Dendritic cell treated with granulocyte-macrophage colony-stimulating factor and Interleukin-4, amounts not matched to agents 40 ng/mL and 50 ng/mL, for 4 days (primary cell): Measurements from ENCODE around the gene DMRT2.

Experiments
- H3K27ac Mint-ChIP-seq: one replicate; pipeline ENCODE4 v1.8.0; 2022; ENCODE audit warnings: mild to moderate bottlenecking, mixed read lengths
- H3K27me3 Mint-ChIP-seq: one replicate; pipeline ENCODE4 v1.8.0; 2022; ENCODE audit warnings: mild to moderate bottlenecking, mixed read lengths
- H3K36me3 Mint-ChIP-seq: one replicate; pipeline ENCODE4 v1.8.0; 2022; ENCODE audit warnings: low read depth, mixed read lengths
- H3K4me1 Mint-ChIP-seq: one replicate; pipeline ENCODE4 v1.8.0; 2022; ENCODE audit warnings: low read depth, mixed read lengths
- H3K4me3 Mint-ChIP-seq: one replicate; pipeline ENCODE4 v1.8.0; 2022; ENCODE audit warnings: mild to moderate bottlenecking, moderate library complexity, mixed read lengths
- H3K9me3 Mint-ChIP-seq: one replicate; pipeline ENCODE4 v1.8.0; 2022; ENCODE audit warnings: mixed read lengths
- intact Hi-C: fragments of 100-400 bp; cut with micrococcal nuclease; formaldehyde crosslinking; loops from one replicate; pipeline ENCODE4 v1.15.0; 2022

Gene DMRT2

GRCh38 chr9:1050125-1050895 lies at the start of gene DMRT2:
DMRT2 (plus strand) TSS chr9:1050357; CDS start chr9:1051614, 1,257 bp downstream.
- Mint-ChIP-seq H3K27ac (no peak within 1 kb of the TSS), H3K9me3 (no peaks in the 10 kb centered on the region), H3K4me1 (peaks cover 52% of the 10 kb centered on the region), H3K4me3 (peak within 1 kb of the TSS; percentile 46), H3K36me3 (no peaks in the 10 kb centered on the region), H3K27me3 (peaks cover 95% of the 10 kb centered on the region)
- intact Hi-C loops, result no loop called here

GRCh38 chr9:1001838-1002237 lies 48.3 kb upstream of the DMRT2 start:
- Mint-ChIP-seq H3K27me3 (peaks cover 4% of the 10 kb centered on the region), H3K9me3 (no peaks in the 10 kb centered on the region), H3K4me3 (no peak overlapping the region), H3K4me1 (peaks cover 10% of the 10 kb centered on the region), H3K36me3 (no peaks in the 10 kb centered on the region), H3K27ac (no peak overlapping the region)
- intact Hi-C loops, result loop anchor here (10.0 kb wide), 1 partner anchor 557 kb away; no protein-coding TSS in a partner anchor

GRCh38 chr9:1002678-1003077 lies 47.5 kb upstream of the DMRT2 start:
- peaks cover 10% of the 10 kb centered on the region for H3K4me1 Mint-ChIP-seq
- intact Hi-C loops, result loop anchor here (10.0 kb wide), 1 partner anchor 558 kb away; no protein-coding TSS in a partner anchor
- no peak overlapping the region for H3K4me3 Mint-ChIP-seq

GRCh38 chr9:1005043-1005667 lies 45.0 kb upstream of the DMRT2 start:
- H3K36me3 Mint-ChIP-seq, result no peaks in the 10 kb centered on the region
- intact Hi-C loops, result loop anchor here (1.0 to 10.0 kb wide), 2 partner anchors 112 to 560 kb away; no protein-coding TSS in a partner anchor

More at GRCh38 chr9:1002678-1003077, 47.5 kb upstream of the DMRT2 start:
- Mint-ChIP-seq H3K27ac (no peak overlapping the region), H3K27me3 (peaks cover 4% of the 10 kb centered on the region), H3K36me3 (no peaks in the 10 kb centered on the region), H3K9me3 (no peaks in the 10 kb centered on the region)

GRCh38 chr9:1007312-1007711 lies 42.8 kb upstream of the DMRT2 start:
- H3K27me3 Mint-ChIP-seq, result peaks cover 2% of the 10 kb centered on the region
- peaks cover 10% of the 10 kb centered on the region for H3K4me1 Mint-ChIP-seq
- no peak overlapping the region for H3K27ac Mint-ChIP-seq
- no peak overlapping the region for H3K4me3 Mint-ChIP-seq
- H3K9me3 Mint-ChIP-seq, result no peaks in the 10 kb centered on the region
- H3K36me3 Mint-ChIP-seq, result no peaks in the 10 kb centered on the region
- intact Hi-C loops, result loop anchor here (10.0 kb wide), 1 partner anchor 563 kb away; no protein-coding TSS in a partner anchor

More at GRCh38 chr9:1005043-1005667, 45.0 kb upstream of the DMRT2 start:
- Mint-ChIP-seq H3K27ac (no peak overlapping the region), H3K4me3 (no peak overlapping the region), H3K4me1 (peaks cover 14% of the 10 kb centered on the region), H3K9me3 (no peaks in the 10 kb centered on the region), H3K27me3 (peaks cover 2% of the 10 kb centered on the region)

- Mint-ChIP-seq H3K9me3 (no peaks in the 10 kb centered on the region), H3K4me3 (no peak overlapping the region), H3K4me1 (peaks cover 17% of the 10 kb centered on the region), H3K27ac (no peak overlapping the region), H3K36me3 (no peaks in the 10 kb centered on the region), H3K27me3 (peaks cover 2% of the 10 kb centered on the region)
- intact Hi-C loops, result loop anchor here (2.0 to 10.0 kb wide), 2 partner anchors 395 to 563 kb away; no protein-coding TSS in a partner anchor
Measured at GRCh38 chr9:1008216-1008615, 41.9 kb upstream of the DMRT2 start.

GRCh38 chr9:1009101-1009707 lies 41.0 kb upstream of the DMRT2 start:
- Mint-ChIP-seq H3K4me3 (no peak overlapping the region), H3K27ac (no peak overlapping the region), H3K36me3 (no peaks in the 10 kb centered on the region), H3K4me1 (peaks cover 19% of the 10 kb centered on the region), H3K27me3 (peaks cover 2% of the 10 kb centered on the region), H3K9me3 (no peaks in the 10 kb centered on the region)
- intact Hi-C loops, result loop anchor here (1.0 to 10.0 kb wide), 3 partner anchors 115 to 564 kb away; no protein-coding TSS in a partner anchor

GRCh38 chr9:1013021-1013420 lies 37.1 kb upstream of the DMRT2 start:
- Mint-ChIP-seq H3K27me3 (peaks cover 6% of the 10 kb centered on the region), H3K9me3 (no peaks in the 10 kb centered on the region), H3K36me3 (no peaks in the 10 kb centered on the region), H3K27ac (no peak overlapping the region), H3K4me1 (peaks cover 18% of the 10 kb centered on the region), H3K4me3 (no peak overlapping the region)
- intact Hi-C loops, result no loop called here

- no peaks in the 10 kb centered on the region for H3K9me3 Mint-ChIP-seq
- peaks cover 17% of the 10 kb centered on the region for H3K27me3 Mint-ChIP-seq
- peaks cover 14% of the 10 kb centered on the region for H3K4me1 Mint-ChIP-seq
- H3K4me3 Mint-ChIP-seq, result no peak overlapping the region
- intact Hi-C loops, result no loop called here
- no peak overlapping the region for H3K27ac Mint-ChIP-seq
- no peaks in the 10 kb centered on the region for H3K36me3 Mint-ChIP-seq
Measured at GRCh38 chr9:1014225-1014624, 35.9 kb upstream of the DMRT2 start.

- H3K4me1 Mint-ChIP-seq, result peaks cover 14% of the 10 kb centered on the region
- H3K27me3 Mint-ChIP-seq, result peaks cover 17% of the 10 kb centered on the region
- H3K9me3 Mint-ChIP-seq, result no peaks in the 10 kb centered on the region
- H3K4me3 Mint-ChIP-seq, result no peak overlapping the region
- H3K27ac Mint-ChIP-seq, result no peak overlapping the region
- intact Hi-C loops, result no loop called here
- no peaks in the 10 kb centered on the region for H3K36me3 Mint-ChIP-seq
Measured at GRCh38 chr9:1014640-1015039, 35.5 kb upstream of the DMRT2 start.

- no peak overlapping the region for H3K4me3 Mint-ChIP-seq
- intact Hi-C loops, result no loop called here
Measured at GRCh38 chr9:1018121-1018520, 32.0 kb upstream of the DMRT2 start.

GRCh38 chr9:1024112-1024511 lies 26.0 kb upstream of the DMRT2 start:
- Mint-ChIP-seq H3K27ac (no peak overlapping the region), H3K4me3 (no peak overlapping the region), H3K36me3 (no peaks in the 10 kb centered on the region), H3K4me1 (no peaks in the 10 kb centered on the region), H3K27me3 (peaks cover 49% of the 10 kb centered on the region), H3K9me3 (no peaks in the 10 kb centered on the region)
- intact Hi-C loops, result no loop called here

More at GRCh38 chr9:1018121-1018520, 32.0 kb upstream of the DMRT2 start:
- Mint-ChIP-seq H3K27me3 (peaks cover 32% of the 10 kb centered on the region), H3K9me3 (no peaks in the 10 kb centered on the region), H3K4me1 (peaks cover 8% of the 10 kb centered on the region), H3K27ac (no peak overlapping the region), H3K36me3 (no peaks in the 10 kb centered on the region)

GRCh38 chr9:1025131-1025530 lies 25.0 kb upstream of the DMRT2 start:
- Mint-ChIP-seq H3K4me1 (no peaks in the 10 kb centered on the region), H3K9me3 (no peaks in the 10 kb centered on the region), H3K4me3 (no peak overlapping the region), H3K36me3 (no peaks in the 10 kb centered on the region), H3K27ac (no peak overlapping the region), H3K27me3 (peaks cover 45% of the 10 kb centered on the region)
- intact Hi-C loops, result no loop called here

GRCh38 chr9:1026219-1026618 lies 23.9 kb upstream of the DMRT2 start:
- H3K36me3 Mint-ChIP-seq, result no peaks in the 10 kb centered on the region
- H3K4me3 Mint-ChIP-seq, result no peak overlapping the region
- intact Hi-C loops, result no loop called here
- no peaks in the 10 kb centered on the region for H3K9me3 Mint-ChIP-seq
- H3K4me1 Mint-ChIP-seq, result no peaks in the 10 kb centered on the region
- H3K27me3 Mint-ChIP-seq, result peaks cover 43% of the 10 kb centered on the region
- H3K27ac Mint-ChIP-seq, result no peak overlapping the region
